Measurements from ENCODE around the gene DNAAF9.

Gene DNAAF9

GRCh38 chr20:3413393-3413889, 6.0 kb upstream of the DNAAF9 start:
- CTCF ChIA-PET = no interaction called here
- no peak for DNase-seq (ENCODE audit: extremely low spot score)
- no peak for TF ChIP-seq CTCF (IDR thresholded peaks at IDR 0.05; ENCODE audit: control extremely low read depth, extremely low read depth, low read depth, missing control alignments)
- POLR2A ChIA-PET = no interaction called here

DNA sequence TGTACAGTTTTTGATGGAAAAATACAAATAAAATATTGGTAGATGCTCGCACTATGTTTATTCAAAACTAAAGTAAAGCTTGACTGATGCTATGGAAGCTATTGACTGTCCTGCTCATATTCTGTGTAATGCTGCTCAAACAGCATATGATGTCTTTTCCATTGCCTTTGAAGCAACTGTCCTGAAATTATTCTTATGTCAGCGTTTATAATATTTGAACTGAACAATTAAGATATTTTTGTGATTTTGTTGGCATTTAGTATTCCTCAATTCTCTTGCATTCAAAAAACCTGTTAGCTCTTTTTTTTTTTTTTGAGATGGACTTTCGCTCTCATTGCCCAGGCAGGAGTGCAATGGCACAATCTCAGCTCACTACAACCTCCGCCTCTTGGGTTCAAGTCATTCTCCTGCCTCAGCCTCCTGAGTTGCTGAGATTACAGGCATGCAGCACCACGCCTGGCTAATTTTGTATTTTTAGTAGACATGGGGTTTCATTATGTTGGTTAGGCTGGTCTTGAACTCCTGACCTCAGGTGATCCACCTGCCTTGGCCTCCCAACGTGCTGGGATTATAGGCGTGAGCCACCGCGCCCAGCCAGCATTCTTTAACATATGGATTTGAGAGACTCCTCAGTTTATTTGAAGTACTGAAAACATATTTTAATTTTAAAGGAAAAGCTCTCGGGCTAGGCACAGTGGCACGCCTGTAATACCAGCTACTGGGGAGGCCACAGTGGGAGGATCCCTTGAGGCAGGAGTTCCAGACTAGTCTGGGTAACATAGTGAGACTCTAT, 5.3 kb upstream of the DNAAF9 start:
- no peak for DNase-seq (ENCODE audit: extremely low spot score)
- POLR2A ChIA-PET = no interaction called here
- CTCF ChIA-PET = interaction anchor here (1.1 kb wide), 1 partner anchor 14 kb away, joined by 3 read pairs; no protein-coding TSS in a partner anchor
- TF ChIP-seq CTCF (IDR thresholded peaks at IDR 0.05; ENCODE audit: control extremely low read depth, extremely low read depth, low read depth, missing control alignments) = no peak

GRCh38 chr20:3410464-3410863, 3.0 kb upstream of the DNAAF9 start:
- TF ChIP-seq CTCF (IDR thresholded peaks at IDR 0.05; ENCODE audit: control extremely low read depth, extremely low read depth, low read depth, missing control alignments) = no peak
- no peak for DNase-seq (ENCODE audit: extremely low spot score)
- ChIA-PET CTCF (interaction anchor here (1.5 kb wide), 1 partner anchor 9 kb away, joined by 5 read pairs; no protein-coding TSS in a partner anchor), POLR2A (no interaction called here)

DNA sequence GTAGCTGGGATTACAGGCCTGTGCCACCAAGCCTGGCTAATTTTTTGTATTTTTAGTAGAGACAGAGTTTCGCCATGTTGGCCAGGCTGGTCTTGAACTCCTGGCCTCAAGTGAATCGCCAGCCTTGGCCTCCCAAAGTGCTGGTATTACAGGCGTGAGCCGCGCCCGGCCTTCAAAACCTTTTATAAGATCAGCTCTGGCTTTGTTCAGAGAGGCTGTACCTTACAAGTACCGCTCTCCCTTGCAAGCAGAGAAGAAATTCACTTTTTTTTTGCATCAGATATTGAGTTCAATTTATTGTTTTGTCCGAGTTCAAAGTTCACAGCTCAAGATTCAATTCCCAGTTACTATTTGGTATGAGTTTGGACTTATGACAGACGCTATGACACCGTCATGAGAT, 1.9 kb upstream of the DNAAF9 start:
- CTCF ChIA-PET = interaction anchor here (1.0 to 1.8 kb wide), 4 partner anchors 8 to 65 kb away, joined by 3 to 5 read pairs (median 4); no protein-coding TSS in a partner anchor
- no peak for DNase-seq (ENCODE audit: extremely low spot score)

GRCh38 chr20:3407771-3408637, 535 bp upstream of the DNAAF9 start:
- ChIA-PET CTCF (interaction anchor here (1.3 to 1.8 kb wide), 2 partner anchors 11 to 66 kb away, joined by 3 to 5 read pairs; no protein-coding TSS in a partner anchor), POLR2A (no interaction called here)
- peak; percentile 86 for DNase-seq (ENCODE audit: extremely low spot score)
- no peak for TF ChIP-seq CTCF (IDR thresholded peaks at IDR 0.05; ENCODE audit: control extremely low read depth, extremely low read depth, low read depth, missing control alignments)

More for the DNA sequence above, 1.9 kb upstream of the DNAAF9 start:
- POLR2A ChIA-PET = no interaction called here
- TF ChIP-seq CTCF (IDR thresholded peaks at IDR 0.05; ENCODE audit: control extremely low read depth, extremely low read depth, low read depth, missing control alignments) = no peak

- TF ChIP-seq CTCF (IDR thresholded peaks at IDR 0.05; ENCODE audit: control extremely low read depth, extremely low read depth, low read depth, missing control alignments) = no peak
- CTCF ChIA-PET = interaction anchor here (1.1 kb wide), 1 partner anchor 50 kb away, joined by 3 read pairs; no protein-coding TSS in a partner anchor
- no peak for DNase-seq (ENCODE audit: extremely low spot score)
- POLR2A ChIA-PET = no interaction called here
Measured at GRCh38 chr20:3406481-3407039, 909 bp downstream of the DNAAF9 start.

Measured in GM10248 (cell line).